Inferior parietal cortex (tissue), 1 donor: ENCODE data around the gene VIPAS39.
"Not testable (repeated sequence)": the region's sequence is repeated elsewhere in the genome, so short reads cannot be mapped to it uniquely, and the experiment has no call there.

Source experiments
- DNase-seq: peaks from one replicate; pipeline ENCODE4 v3.0.0-alpha.2; 2016; ENCODE audit errors: extremely low spot score

VIPAS39 gene

GRCh38 chr14:77470224-77470870 is 12.9 kb upstream of the VIPAS39 start:
- no peak for DNase-seq

- DNase-seq, result no peak
Measured at GRCh38 chr14:77469539-77469938, 12.1 kb upstream of the VIPAS39 start.

- no peak for DNase-seq
Measured at GRCh38 chr14:77469067-77469505, 11.7 kb upstream of the VIPAS39 start.

DNA sequence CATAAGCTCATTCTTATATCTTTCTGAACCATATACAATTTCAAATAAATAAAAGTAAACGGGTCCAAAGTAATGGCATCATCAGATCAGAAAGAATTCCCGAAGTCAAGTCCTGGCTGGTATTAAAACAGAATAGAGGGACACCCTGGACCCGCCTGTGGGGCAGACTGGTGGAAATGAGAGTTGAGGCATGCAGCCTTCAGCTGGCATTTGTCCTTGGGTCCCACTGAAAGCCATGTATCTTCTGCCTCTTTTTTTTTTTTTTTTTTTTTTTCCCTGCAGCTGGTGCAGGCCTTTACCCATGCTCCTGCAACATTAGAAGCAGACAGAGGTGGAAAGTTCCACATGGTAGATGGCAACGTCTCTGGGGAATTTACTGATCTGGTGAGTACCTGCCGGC is 10.4 kb upstream of the VIPAS39 start:
- DNase-seq, result no peak

DNA sequence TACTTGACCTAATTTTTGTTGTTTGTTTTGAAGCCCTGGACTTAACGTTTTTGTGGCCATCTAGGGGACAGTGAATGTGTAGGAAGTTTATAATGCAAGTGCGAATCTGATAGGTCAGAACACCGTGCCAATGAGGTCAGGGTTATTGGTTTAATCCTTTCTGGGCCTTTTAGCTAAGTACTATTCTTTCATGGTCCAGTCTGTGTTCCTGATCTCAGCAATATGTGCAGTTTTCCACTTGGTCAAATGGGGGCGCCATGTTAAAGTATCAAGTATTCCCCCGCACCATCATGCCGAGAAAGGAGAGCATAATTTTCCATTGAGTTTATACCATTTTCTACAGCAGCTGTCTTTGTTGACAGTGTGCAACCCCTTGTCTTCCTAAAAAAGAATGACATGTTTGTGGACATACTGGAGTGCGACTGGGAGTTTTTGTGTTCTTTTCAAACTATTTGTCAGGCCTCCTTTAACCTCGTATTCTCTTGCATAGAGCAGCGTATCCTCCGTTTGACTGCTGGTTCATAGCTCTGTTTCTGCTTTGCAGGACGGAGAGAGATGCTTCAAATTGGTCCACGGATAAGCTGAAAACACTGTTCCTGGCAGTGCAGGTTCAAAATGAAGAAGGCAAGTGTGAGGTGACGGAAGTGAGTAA is 1.8 kb upstream of the VIPAS39 start:
- peak; percentile 84 for DNase-seq

- peak; percentile 18 for DNase-seq
Measured at GRCh38 chr14:77458249-77458950, 999 bp upstream of the VIPAS39 start.

DNA sequence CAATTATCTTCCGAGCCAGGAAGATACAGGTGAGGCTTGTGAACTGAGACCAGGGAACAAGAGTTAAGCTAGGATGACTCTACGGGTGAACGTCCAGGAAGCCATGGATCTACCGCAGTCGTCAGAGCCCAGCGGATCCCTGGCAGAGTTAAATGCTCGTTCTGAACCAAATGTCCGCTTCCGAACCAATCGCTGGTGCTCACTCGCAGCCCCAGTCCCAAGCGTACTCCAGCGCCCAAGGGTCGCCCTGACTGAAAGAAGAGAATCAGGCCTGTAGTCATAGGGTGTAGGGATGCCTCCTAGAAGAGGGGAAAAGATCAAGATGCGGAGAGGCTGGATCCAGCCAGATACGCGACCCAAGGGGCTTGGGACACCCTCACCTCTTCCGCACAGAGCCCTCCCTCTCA is 283 bp downstream of the VIPAS39 start:
- DNase-seq, result no peak

GRCh38 chr14:77455966-77456640 is 1.3 kb downstream of the VIPAS39 start:
- DNase-seq, result no peak

DNA sequence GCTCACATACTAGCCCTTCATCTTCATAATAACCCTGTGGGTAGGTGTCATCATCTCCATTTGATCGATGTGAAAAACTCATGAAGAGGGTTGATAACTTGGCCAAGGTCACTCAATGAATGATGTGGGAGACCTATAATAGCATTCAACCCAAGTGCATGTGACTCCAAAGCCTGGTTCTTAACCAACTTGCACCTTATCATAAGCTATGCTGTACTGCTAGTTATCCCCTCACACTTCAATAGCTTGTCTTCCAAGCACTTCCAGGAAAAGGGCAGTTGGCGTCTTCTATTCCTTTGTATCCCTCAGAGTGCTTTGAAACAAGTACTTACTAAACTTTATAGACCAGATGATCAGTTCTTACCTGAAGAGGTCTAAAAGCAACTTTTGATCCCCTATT is 15.2 kb downstream of the VIPAS39 start:
- DNase-seq, result no peak

DNA sequence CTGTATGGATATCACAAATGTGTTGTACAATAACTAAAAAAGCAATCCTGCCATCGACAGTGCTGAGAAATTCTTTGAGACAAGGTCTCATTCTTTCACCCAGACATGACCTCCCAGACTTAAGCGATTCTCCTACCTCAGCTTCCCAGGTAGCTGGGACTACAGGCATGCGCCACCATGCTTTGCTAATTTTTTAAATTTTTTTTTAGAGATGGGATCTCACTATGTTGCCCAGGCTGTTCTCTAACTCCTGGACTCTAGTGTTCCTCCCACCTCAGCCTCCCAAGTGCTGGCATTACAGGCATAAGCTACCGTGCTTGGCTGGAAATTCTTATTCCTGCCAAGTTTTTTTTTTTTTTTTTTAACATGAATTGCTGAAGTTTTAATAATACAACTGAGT is 17.5 kb downstream of the VIPAS39 start:
- DNase-seq, result no peak

- DNase-seq, result no peak
Measured at GRCh38 chr14:77438596-77438995, 18.8 kb downstream of the VIPAS39 start.

GRCh38 chr14:77436042-77436441 is 21.4 kb downstream of the VIPAS39 start:
- DNase-seq, result no peak

GRCh38 chr14:77426396-77426795 is 31.0 kb downstream of the VIPAS39 start:
- no peak for DNase-seq

- no peak for DNase-seq
Measured at GRCh38 chr14:77424862-77425261, 32.5 kb downstream of the VIPAS39 start.

- DNase-seq, result no peak
Measured at GRCh38 chr14:77423423-77423822, 34.0 kb downstream of the VIPAS39 start, which contains the start of gene NOXRED1. TSS of gene NOXRED1 (minus strand) at chr14:77423523. CDS start at chr14:77422889, 634 bp downstream.

- no peak for DNase-seq
Measured at GRCh38 chr14:77421201-77421600, 36.2 kb downstream of the VIPAS39 start.

DNA sequence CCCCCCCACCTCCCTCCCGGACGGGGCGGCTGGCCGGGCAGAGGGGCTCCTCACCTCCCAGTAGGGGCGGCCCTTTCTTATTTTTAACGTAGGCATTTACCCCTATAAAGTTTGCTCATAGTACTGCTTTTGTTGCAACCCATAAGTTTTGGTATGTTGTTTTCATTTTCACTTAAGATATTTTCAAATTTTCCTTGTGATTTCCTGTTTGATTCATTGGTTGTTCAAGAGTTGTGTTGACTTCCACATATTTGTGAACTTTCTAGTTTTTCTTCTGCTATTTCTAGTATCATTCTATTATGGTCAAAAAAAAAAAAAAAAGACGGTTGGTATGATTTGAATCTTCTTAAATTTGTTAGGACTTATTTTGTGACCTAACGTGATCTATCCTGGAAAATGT is 40.6 kb downstream of the VIPAS39 start:
- no peak for DNase-seq

- not testable (repeated sequence) for DNase-seq
Measured at GRCh38 chr14:77416098-77416497, 41.3 kb downstream of the VIPAS39 start.

GRCh38 chr14:77415403-77416030 is 41.9 kb downstream of the VIPAS39 start:
- not testable (repeated sequence) for DNase-seq

DNA sequence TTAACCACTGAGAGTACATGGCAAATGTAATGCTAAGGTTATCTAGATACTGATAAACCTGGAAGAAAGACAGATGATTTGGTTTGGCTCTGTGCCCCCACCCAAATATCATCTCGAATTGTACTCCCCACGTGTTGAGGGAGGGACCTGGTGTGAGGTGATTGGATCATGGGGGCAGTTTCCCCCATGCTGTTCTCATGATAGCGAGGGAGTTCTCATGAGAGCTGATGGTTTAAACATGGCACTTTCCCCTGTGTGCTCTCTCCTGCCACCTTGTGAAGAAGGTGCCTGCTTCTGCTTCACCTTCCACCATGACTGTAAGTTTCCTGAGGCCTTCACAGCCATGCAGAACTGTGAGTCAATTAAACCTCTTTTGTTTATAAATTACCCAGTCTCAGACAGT is 48.3 kb downstream of the VIPAS39 start:
- no peak for DNase-seq

DNA sequence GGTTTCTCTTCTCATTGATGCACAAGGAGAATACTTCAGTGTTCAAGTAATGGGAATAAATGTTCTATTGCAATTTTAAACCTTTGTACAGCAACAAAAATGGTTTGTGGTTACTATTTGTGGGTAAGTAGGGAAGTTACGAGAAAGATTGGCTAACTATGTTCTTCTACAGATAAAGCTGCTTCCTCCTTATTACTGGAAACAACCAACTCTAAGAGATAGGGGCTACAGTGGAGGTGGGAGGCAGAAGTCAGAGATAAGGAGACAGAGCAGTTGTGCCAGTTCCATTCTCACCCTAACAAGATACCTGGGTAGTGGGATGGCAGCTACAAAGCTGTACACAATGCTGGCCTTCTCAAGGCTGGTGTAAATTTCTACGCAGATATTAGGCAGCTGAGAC is 50.2 kb downstream of the VIPAS39 start:
- no peak for DNase-seq

- no peak for DNase-seq
Measured at GRCh38 chr14:77406718-77407117, 50.7 kb downstream of the VIPAS39 start.
